Ascending aorta (tissue), 2 donors: Measurements from ENCODE around the gene ATP6V1C2. TPM values are rescaled to one million over a fixed set of nuclear protein-coding genes. Genes with fewer than 3 reads are reported as not detected.
A peak's percentile ranks its signal among the peaks of the same experiment; 100 is the strongest.
"Not testable (repeated sequence)": the region's sequence is repeated elsewhere in the genome, so short reads cannot be mapped to it uniquely, and the experiment has no call there.

Experiments
- DNase-seq, 2 donors: peaks; one replicate each; pipeline ENCODE4 v3.0.0-alpha.2; 2019; ENCODE audit warnings: low spot score in 2 of 2
- H3K27ac ChIP-seq, 2 donors: fragments of 200-600 bp; sonication (generic); one replicate each; pipeline ENCODE4 v1.5.1; 2016 to 2017; ENCODE audit warnings: mild to moderate bottlenecking in 1 of 2
- H3K27me3 ChIP-seq: fragments of 200-600 bp; sonication (generic); one replicate; pipeline ENCODE4 v1.5.1; 2017
- H3K36me3 ChIP-seq, 2 donors: fragments of 200-600 bp; sonication (generic); one replicate each; pipeline ENCODE4 v1.5.1; 2016
- H3K4me1 ChIP-seq, 2 donors: fragments of 200-600 bp; sonication (generic); one replicate each; pipeline ENCODE4 v1.5.1; 2016 to 2017; ENCODE audit warnings: mild to moderate bottlenecking in 1 of 2
- H3K4me3 ChIP-seq, 2 donors: fragments of 200-600 bp; sonication (generic); one replicate each; pipeline ENCODE4 v1.5.1; 2016 to 2017; ENCODE audit warnings: mild to moderate bottlenecking in 1 of 2
- H3K9me3 ChIP-seq, 2 donors: fragments of 200-600 bp; sonication (generic); one replicate each; pipeline ENCODE4 v1.5.1; 2016
- intact Hi-C: fragments of 100-400 bp; cut with DNase I; formaldehyde crosslinking; loops from one replicate; pipeline ENCODE4 v1.15.1; 2023
- total RNA-seq: library from RNA; depleted of rRNA; stranded (reverse); fragments of >200 nt; gene quantifications from one replicate; pipeline ENCODE4 v1.1.0, GENCODE V29; 2016
- TF ChIP-seq, protein P1 (sequence below), 3 experiments: fragments of 200-600 bp in 2 of 3; fragments of 450-650 bp in 1 of 3; sonication (generic) in 2 of 3; IDR thresholded peaks; one replicate each; pipeline ENCODE4 v1.5.1; 2016 to 2019; ENCODE audit warnings: antibody characterized with exemption in 3 of 3, mild to moderate bottlenecking in 1 of 3, moderate library complexity in 1 of 3

ATP6V1C2 gene
- total RNA-seq, 1 donor from 2014 or later: 6.0 TPM

DNA sequence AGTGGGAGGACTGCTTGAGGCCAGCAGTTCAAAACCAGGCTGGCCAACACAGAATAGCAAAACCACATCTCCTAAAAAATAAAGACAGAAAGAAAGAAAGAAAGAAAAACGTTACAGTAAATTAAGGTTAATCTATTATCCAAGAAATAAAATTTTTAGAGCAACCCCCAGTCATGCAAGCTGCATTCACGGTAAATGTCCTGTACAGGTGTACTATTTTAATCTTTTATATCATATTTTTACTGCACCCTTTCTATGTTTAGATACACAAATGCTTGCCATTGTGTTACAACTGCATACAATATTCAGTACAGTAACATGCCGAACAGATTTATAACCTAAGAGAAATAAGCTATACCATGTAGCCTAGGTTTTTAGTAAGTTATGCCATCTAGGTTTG is 85.1 kb downstream of the ATP6V1C2 start:
- Histone ChIP-seq H3K27ac (no peak overlapping the region), H3K27me3 (no peaks in the 10 kb centered on the region), H3K4me1 (peaks cover 0 to 20% of the 10 kb centered on the region in 2 donors), H3K9me3 (no peaks in the 10 kb centered on the region), H3K36me3 (peaks cover under 1 to 4% of the 10 kb centered on the region in 2 donors), H3K4me3 (no peak overlapping the region)
- intact Hi-C loops: no loop called here
- no peak for DNase-seq
- TF ChIP-seq, protein P1, sequence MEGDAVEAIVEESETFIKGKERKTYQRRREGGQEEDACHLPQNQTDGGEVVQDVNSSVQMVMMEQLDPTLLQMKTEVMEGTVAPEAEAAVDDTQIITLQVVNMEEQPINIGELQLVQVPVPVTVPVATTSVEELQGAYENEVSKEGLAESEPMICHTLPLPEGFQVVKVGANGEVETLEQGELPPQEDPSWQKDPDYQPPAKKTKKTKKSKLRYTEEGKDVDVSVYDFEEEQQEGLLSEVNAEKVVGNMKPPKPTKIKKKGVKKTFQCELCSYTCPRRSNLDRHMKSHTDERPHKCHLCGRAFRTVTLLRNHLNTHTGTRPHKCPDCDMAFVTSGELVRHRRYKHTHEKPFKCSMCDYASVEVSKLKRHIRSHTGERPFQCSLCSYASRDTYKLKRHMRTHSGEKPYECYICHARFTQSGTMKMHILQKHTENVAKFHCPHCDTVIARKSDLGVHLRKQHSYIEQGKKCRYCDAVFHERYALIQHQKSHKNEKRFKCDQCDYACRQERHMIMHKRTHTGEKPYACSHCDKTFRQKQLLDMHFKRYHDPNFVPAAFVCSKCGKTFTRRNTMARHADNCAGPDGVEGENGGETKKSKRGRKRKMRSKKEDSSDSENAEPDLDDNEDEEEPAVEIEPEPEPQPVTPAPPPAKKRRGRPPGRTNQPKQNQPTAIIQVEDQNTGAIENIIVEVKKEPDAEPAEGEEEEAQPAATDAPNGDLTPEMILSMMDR (IDR thresholded peaks at IDR 0.05): no peak

DNA sequence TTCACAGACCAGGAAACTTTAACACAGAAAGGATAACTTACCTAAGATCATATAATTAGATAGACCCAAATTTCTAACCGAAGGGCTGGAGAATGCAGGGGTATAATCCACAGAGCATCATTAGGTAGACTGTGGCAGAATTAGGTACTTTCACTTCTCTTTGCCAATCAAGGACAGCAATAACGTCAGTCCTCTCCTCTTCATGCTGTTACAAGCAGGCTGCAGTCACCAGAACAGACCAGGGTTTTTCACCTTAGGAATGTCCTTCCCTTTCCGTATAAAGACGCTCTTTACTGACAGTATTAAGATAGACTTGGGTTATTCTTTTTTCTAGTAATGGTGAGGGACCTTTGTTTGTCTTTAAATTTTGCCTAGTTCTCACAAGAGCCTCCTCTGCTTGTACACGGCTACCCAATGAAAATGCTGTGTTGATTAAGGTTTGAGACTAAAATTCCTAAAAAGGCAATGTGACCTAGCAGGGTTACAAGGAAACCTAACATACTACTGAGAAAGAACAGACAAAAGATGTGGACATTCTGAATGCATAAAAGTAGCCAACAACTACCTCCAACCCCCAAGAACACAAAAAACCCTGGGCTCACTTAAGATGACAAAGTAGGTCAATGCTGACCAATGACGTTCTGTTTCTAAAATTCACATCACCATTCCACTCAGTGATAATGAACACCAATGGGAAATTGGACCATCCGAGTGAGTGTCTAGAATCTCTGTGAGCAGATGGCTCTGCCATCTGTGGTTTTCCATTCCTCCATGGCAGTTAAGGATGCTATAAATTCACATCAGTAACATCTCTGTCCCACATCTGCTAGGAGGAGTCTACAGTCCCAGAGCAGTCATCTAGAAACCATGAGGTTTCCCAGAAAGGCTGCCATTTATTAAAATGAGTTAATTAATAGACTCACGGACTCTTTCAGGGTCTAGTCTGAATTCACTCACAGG is 89.1 kb downstream of the ATP6V1C2 start:
- Histone ChIP-seq H3K9me3 (no peaks in the 10 kb centered on the region), H3K4me1 (peaks cover 0 to 20% of the 10 kb centered on the region in 2 donors), H3K36me3 (no peaks in the 10 kb centered on the region), H3K4me3 (peak overlapping the region; percentile 68 to 74), H3K27ac (no peak overlapping the region), H3K27me3 (no peaks in the 10 kb centered on the region)
- TF ChIP-seq, protein P1 (IDR thresholded peaks at IDR 0.05): no peak
- intact Hi-C loops: loop anchor here (5.0 kb wide), 6 partner anchors 363 to 1907 kb away; partner anchors contain the start of genes HPCAL1, ODC1, RRM2 and TRIB2
- DNase-seq: no peak

DNA sequence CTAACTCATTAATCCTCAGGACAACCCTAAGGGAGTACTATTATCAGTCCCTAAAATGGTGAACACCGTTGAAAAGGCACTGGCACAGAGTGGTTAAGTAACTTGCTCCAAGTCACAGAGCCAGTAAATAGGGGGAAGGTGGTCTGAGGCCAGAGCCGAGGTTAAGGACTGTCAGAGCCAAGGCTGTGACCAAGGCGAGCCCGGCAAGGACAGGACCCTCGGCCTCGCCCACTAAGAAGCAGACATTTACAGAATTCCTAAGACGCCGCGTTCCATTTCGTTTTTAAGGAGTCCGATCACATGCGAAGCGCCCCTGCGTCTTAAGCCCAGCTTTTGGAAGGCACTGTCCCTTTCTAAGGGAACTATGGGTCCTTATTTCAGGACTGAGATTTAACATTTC is 90.1 kb downstream of the ATP6V1C2 start:
- H3K4me3 ChIP-seq: peak overlapping the region; percentile 68 to 74
- intact Hi-C loops: loop anchor here (5.0 kb wide), 6 partner anchors 364 to 1906 kb away; partner anchors contain the start of genes HPCAL1, ODC1, RRM2 and TRIB2
- H3K9me3 ChIP-seq: no peaks in the 10 kb centered on the region
- no peaks in the 10 kb centered on the region for H3K27me3 ChIP-seq
- DNase-seq: no peak
- H3K27ac ChIP-seq: peak overlapping the region; percentile 71 to 81
- TF ChIP-seq, protein P1 (IDR thresholded peaks at IDR 0.05): no peak
- H3K36me3 ChIP-seq: no peaks in the 10 kb centered on the region
- H3K4me1 ChIP-seq: peaks cover 0 to 20% of the 10 kb centered on the region in 2 donors

DNA sequence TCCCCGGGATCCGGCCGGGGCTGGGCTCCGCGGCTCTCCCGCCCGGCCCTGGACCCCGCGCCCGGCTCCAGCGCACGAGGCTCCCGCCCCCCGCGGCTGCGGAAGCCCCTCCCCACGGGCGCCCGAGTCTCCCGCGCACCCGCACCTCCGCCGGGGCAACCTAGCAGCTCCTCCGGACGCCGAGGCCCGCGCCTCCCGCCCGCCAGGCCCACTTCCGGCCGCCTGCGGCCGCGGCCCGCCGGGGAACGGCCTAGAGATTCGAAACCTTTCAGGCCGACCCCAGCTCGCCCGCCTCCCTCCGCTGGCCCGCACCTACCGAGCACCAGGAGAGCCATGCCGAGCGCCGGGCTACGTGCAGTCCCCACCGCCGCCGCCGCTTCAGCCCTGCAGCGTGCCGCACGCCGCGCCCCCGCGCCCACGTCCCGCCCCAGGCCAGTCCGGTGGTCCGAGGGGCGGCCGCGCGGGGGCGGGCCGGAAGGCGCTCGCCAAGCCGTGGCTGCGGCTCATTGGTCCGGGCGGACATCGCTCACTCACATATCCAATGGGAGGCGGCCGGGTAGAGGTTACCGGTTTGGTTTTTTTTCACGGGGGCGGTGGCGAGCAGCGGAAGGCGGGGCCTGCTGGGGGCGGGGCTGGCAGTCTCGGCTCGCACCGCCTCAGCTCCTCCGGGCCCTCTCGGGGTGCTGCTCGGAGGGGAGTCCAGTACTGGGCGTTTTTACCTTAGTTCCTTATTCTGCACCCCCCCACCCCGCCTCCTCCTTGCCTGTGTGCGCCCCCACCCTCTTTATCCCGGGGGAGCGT is 91.1 kb downstream of the ATP6V1C2 start, which contains the start of gene PDIA6:
Gene PDIA6, minus strand, starts transcription at position 424 of the 801 bp plus-strand sequence. Its CDS starts 89 bp downstream, at position 335.
- DNase-seq: peak; percentile 89 to 98
- Histone ChIP-seq H3K27me3 (no peaks in the 10 kb centered on the region), H3K4me1 (peaks cover 0 to 20% of the 10 kb centered on the region in 2 donors), H3K4me3 (peak within 1 kb of the TSS; percentile 68 to 74), H3K36me3 (no peaks in the 10 kb centered on the region), H3K9me3 (no peaks in the 10 kb centered on the region), H3K27ac (peak within 1 kb of the TSS; percentile 71 to 81)
- TF ChIP-seq, protein P1 (IDR thresholded peaks at IDR 0.05): peak in 1 of 3 experiments; percentile 43
- intact Hi-C loops: loop anchor here (1.0 to 5.0 kb wide), 10 partner anchors 96 to 1905 kb away; partner anchors contain the start of genes HPCAL1, LPIN1, NOL10 and ODC1

DNA sequence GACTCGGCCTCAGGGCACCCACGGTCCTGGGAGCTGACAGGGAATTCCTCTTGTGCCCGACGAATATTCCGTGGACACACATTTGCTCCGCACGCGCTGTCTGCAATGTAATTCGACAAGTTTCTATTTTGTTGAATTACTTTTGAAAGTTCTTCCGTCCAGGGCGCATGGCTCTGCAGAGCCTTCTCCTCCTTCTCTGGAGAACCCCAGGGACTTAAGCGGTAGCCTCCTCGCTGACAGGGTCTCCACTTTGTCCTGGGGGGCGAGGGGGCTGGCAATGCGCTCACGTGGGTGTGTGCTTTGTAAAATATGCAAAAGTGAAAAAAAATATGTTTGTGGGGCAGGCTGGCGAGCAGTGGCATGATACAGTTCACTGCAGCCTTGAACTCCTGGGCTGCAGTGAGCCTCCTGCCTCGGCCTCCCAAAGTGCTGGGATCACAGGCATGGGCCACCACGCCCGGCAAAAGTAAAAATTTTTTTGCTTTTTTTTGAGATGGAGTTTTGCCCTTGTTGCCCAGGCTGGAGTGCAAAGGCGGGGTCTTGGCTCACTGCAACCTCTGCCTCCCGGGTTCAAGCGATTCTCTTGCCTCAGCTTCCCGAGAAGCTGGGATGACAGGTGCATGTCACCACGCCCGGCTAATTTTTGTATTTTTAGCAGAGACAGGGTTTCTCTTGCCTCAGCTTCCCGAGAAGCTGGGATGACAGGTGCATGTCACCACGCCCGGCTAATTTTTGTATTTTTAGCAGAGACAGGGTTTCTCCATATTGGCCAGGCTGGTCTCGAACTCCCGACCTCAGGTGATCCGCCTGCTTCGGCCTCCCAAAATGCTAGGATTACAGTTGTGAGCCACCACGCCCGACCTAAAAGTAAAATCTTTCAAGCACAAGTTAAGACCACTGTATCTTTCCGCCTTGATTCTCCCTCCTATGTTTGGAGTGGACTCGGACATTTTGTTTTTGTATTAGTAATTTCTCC is 92.0 kb downstream of the ATP6V1C2 start:
- Histone ChIP-seq H3K4me1 (peaks cover 0 to 20% of the 10 kb centered on the region in 2 donors), H3K27ac (peak overlapping the region; percentile 65 to 73), H3K4me3 (peak overlapping the region; percentile 68 to 74)
- DNase-seq, H3K9me3 ChIP-seq, H3K36me3 ChIP-seq, H3K27me3 ChIP-seq: not testable (repeated sequence)
- intact Hi-C loops: loop anchor here (2.0 to 5.0 kb wide), 9 partner anchors 97 to 1904 kb away; partner anchors contain the start of genes HPCAL1, LPIN1, ODC1 and RRM2
